Pancreas (tissue), 10 donors: ENCODE measurements around the gene CNPY2. TPM values are rescaled to one million over a fixed set of nuclear protein-coding genes. Genes with fewer than 3 reads are reported as not detected.
"Not testable (repeated sequence)": the region's sequence is repeated elsewhere in the genome, so short reads cannot be mapped to it uniquely, and the experiment has no call there.

Source experiments
- ATAC-seq, 4 donors: fragments of 200-7000 bp; cut with Tn5 transposase; one replicate each; pipeline versions ENCODE4 v1.8.0 to v1.9.1; 2020; ENCODE audit warnings: mild to moderate bottlenecking in 4 of 4, moderate library complexity in 4 of 4
- DNase-seq, 6 donors: peaks; one replicate each; pipeline ENCODE4 v3.0.0-alpha.2; 2020
- FAIRE-seq: peaks from 2 replicates; lab custom pipeline; 2012; peaks lifted over from hg19 to GRCh38; lab: Jason Lieb, UNC
- H3K27ac ChIP-seq, 4 donors: fragments of 200-600 bp; sonication (generic); 1 replicate in 3 of 4; 2 replicates in 1 of 4; pipeline versions ENCODE4 v1.5.0 to v1.8.0; 2020
- H3K27me3 ChIP-seq, 4 donors: fragments of 200-600 bp; one replicate each; pipeline ENCODE4 v1.8.0; 2021
- H3K36me3 ChIP-seq, 3 donors: fragments of 200-600 bp; sonication (generic) in 1 of 3; one replicate each; pipeline versions ENCODE4 v1.5.0 to v1.8.0; 2020 to 2021
- H3K4me1 ChIP-seq, 3 donors: fragments of 200-600 bp; one replicate each; pipeline ENCODE4 v1.8.0; 2021
- H3K4me3 ChIP-seq, 4 donors: fragments of 200-600 bp; sonication (generic) in 2 of 4; one replicate each; pipeline versions ENCODE4 v1.5.0 to v1.8.0; 2020 to 2021
- H3K9me3 ChIP-seq, 4 donors: fragments of 200-600 bp; one replicate each; pipeline ENCODE4 v1.8.0; 2021
- whole genome bisulfite sequencing, 2 donors: extraction: QIAGEN DNeasy Blood & Tissue Kit; methylation state at CpG; one replicate each; pipeline ENCODE4 v1.1.7; 2013; 5-methylcytosine and 5-hydroxymethylcytosine counted together
- intact Hi-C, 3 donors: fragments of 100-400 bp; cut with DNase I; formaldehyde crosslinking; loops; one replicate each; pipeline versions ENCODE4 v1.11.1 to v1.14.2; 2022
- polyA plus RNA-seq, 2 donors: library from polyadenylated mRNA; stranded (reverse); fragments of 200-250 nt; gene quantifications; one replicate each; pipeline ENCODE4 v1.2.3, GENCODE V29; 2013
- total RNA-seq, 6 donors: library from RNA; stranded (reverse); fragmentation: NEBNext Ultra II Directional in 4 of 6; extraction: Animal tissue kit (Norgen Biotek cat#: 25700) in 4 of 6; gene quantifications; one replicate each; pipeline versions ENCODE4 v1.2.1 to v1.2.4, GENCODE V29; 2021 to 2023
- TF ChIP-seq, protein P1 (sequence below), 4 donors: fragments of 200-600 bp; sonication (generic) in 3 of 4; IDR thresholded peaks; one replicate each; pipeline versions ENCODE4 v1.5.0 to v1.8.0; 2021; ENCODE audit warnings: antibody characterized with exemption in 4 of 4
- donor health status: healthy with polysubstance abuse.
- donor health status: DM: no; HTN: no; CAD: no; lungs with moderate emphysema.
- donor health status: DM: no; HTN: no; CAD: no.
- donor health status: control.
- donor health status: control.
- donor health status: Bipolar disorder and iron deficiency.
- donor health status: DM: yes; HTN: yes; CAD: no.
- donor health status: DM: no; HTN: no; CAD: no.
- donor health status: DM: no; HTN: no; CAD: no.
- donor health status: DM: yes; HTN: yes; CAD: no.

The CNPY2 gene
- total and polyA plus RNA-seq, 8 donors: 45.3 to 141 (median 71.8) TPM

DNA sequence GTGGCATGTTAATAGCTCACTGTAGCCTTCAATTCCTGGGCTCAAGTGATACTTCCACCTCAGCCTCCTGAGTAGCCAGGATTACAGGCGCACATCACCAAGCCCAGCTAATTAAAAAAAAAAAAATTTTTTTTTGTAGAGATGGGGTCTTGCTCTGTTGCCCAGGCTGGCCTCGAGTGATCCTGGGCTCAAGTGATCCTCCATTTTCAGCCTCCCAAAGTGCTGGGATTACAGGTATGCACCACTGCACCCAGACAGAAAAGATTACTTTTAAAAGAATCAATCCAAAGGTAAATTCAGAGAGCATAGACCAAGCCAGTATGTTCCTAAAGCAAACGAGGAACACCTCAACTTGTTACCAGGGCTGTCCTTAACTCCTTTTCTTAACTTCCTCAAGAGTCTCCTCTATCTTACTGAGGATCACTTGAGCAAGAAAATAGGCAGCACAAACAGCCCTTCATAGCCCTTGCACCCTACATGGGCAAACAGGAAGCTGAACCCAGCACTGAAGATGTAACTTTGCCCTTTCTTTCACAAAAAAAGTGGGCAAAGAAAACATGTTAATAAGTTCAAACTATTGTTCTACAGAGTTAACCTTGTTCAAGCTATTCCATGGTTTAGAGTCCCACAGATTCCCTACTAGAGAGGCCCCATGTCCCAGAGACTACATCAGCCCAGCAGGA is 26.9 kb downstream of the CNPY2 start:
- H3K27ac ChIP-seq: no peak overlapping the region

DNA sequence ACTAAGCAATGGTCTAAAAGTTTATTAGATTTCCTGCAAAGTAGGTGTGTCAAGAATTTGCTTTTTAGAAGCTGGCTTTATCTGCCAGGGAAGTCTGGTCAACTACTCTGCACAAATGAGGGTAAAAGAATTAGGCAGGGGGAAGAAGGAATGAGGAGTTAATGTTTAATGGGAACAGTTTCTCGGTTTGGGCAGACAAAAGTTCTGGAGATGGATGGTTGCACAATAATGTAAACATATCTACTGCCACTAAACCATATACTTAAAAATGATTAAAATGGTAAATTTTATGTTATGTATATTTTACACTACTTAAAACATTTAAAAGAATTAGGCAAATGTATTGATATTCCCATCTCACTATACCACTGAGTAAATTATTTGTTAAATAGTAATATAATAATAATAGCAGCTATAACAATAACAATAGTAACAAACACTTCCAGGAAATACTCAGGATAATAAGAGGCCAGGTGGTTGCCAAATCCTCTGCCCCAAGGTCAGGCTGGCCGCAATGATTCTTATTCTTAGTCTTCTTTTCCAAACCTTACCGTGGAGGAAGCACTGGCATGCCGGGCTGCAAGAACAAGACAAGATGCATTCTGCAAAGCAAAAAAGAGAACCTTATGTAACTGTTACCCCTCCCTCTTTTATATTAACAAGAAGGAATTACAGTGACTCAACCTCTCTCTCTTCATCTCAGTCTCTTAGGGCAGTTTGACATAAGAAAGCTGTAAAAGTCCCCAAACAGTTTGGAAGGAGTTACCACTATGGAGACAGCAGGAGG is 29.6 kb downstream of the CNPY2 start:
- peak overlapping the region in 2 of 4 donors; percentile 5 to 31 for H3K27ac ChIP-seq
- intact Hi-C loops: no loop called here
- TF ChIP-seq, protein P1, sequence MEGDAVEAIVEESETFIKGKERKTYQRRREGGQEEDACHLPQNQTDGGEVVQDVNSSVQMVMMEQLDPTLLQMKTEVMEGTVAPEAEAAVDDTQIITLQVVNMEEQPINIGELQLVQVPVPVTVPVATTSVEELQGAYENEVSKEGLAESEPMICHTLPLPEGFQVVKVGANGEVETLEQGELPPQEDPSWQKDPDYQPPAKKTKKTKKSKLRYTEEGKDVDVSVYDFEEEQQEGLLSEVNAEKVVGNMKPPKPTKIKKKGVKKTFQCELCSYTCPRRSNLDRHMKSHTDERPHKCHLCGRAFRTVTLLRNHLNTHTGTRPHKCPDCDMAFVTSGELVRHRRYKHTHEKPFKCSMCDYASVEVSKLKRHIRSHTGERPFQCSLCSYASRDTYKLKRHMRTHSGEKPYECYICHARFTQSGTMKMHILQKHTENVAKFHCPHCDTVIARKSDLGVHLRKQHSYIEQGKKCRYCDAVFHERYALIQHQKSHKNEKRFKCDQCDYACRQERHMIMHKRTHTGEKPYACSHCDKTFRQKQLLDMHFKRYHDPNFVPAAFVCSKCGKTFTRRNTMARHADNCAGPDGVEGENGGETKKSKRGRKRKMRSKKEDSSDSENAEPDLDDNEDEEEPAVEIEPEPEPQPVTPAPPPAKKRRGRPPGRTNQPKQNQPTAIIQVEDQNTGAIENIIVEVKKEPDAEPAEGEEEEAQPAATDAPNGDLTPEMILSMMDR (IDR thresholded peaks at IDR 0.05): no peak
- H3K9me3 ChIP-seq: no peaks in the 10 kb centered on the region
- DNase-seq (no peak), ATAC-seq (peak in 3 of 4 donors; percentile 40 to 71 (median 40)), FAIRE-seq (no peak)
- H3K4me3 ChIP-seq: no peak overlapping the region
- peaks cover 7 to 39% (median 20%) of the 10 kb centered on the region in 3 donors for H3K36me3 ChIP-seq
- H3K4me1 ChIP-seq: peaks cover 0 to 21% (median 0%) of the 10 kb centered on the region in 3 donors
- no peaks in the 10 kb centered on the region for H3K27me3 ChIP-seq
- 19 to 20% methylated on average over 4 of the region's 4 CpGs for WGBS, 2 donors

More for the DNA sequence above, 26.9 kb downstream of the CNPY2 start:
- ATAC-seq (no peak), DNase-seq (no peak), FAIRE-seq (no peak)
- H3K27me3 ChIP-seq: no peaks in the 10 kb centered on the region
- no peaks in the 10 kb centered on the region for H3K9me3 ChIP-seq
- intact Hi-C loops: no loop called here
- no peak overlapping the region for H3K4me3 ChIP-seq
- H3K4me1 ChIP-seq: peaks cover 0 to 26% (median 0%) of the 10 kb centered on the region in 3 donors
- peaks cover 1 to 13% (median 2%) of the 10 kb centered on the region in 3 donors for H3K36me3 ChIP-seq
- WGBS, 2 donors: 77 to 81% methylated on average over 3 of the region's 3 CpGs
- TF ChIP-seq, protein P1 (IDR thresholded peaks at IDR 0.05): no peak

DNA sequence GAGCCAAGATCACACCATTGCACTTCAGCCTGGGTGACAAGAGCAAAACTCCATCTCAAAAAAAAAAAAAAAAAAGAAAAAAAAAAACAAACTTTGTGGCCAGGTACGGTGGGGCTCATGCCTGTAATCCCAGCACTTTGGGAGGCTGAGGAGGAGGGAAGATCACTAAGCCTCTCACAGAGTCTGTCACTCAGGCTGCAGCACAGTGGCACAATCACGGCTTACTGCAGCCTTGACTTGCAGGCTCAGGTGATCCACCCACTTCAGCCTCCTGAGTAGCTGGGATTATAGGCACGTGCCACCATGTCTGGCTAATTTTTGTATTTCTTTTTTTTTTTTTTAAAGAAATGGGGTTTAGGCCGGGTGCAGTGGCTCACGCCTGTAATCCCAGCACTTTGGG is 31.5 kb downstream of the CNPY2 start:
- DNase-seq, FAIRE-seq, H3K9me3 ChIP-seq, intact Hi-C loops, H3K27ac ChIP-seq, H3K4me3 ChIP-seq, ATAC-seq, H3K27me3 ChIP-seq: not testable (repeated sequence)
- peaks cover 0 to 21% (median 0%) of the 10 kb centered on the region in 3 donors for H3K4me1 ChIP-seq
- peaks cover 12 to 40% (median 21%) of the 10 kb centered on the region in 3 donors for H3K36me3 ChIP-seq
- WGBS, 2 donors: 88 to 96% methylated on average over 5 of the region's 5 CpGs

DNA sequence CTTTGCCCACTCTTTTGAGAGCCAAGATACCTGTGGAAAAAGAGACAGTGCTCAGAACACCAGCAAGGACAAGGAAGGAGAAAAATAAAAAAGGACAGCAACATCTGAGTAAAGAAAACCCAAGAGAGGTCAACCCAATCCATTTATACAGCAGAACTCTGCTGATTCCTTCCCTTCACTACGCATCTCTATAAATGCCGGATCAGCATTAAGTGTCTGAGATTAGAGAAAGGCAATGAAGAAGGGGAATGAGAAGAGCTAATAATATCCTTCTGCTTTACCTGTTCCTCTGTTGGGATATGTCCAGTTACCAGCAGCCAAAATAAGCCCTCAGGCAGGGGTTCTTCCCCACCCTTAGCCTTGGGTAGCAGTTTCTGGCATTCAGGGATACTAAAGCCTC is 33.2 kb downstream of the CNPY2 start:
- H3K27ac ChIP-seq: no peak overlapping the region
- intact Hi-C loops: no loop called here
- no peak for DNase-seq
- no peaks in the 10 kb centered on the region for H3K27me3 ChIP-seq
- H3K9me3 ChIP-seq: no peaks in the 10 kb centered on the region
- 93 to 100% methylated on average over 2 of the region's 2 CpGs for WGBS, 2 donors
- no peak for ATAC-seq
- no peak for FAIRE-seq
- H3K36me3 ChIP-seq: peaks cover 15 to 57% (median 24%) of the 10 kb centered on the region in 3 donors
- no peak overlapping the region for H3K4me3 ChIP-seq
- TF ChIP-seq, protein P1 (IDR thresholded peaks at IDR 0.05): no peak
- H3K4me1 ChIP-seq: peaks cover 0 to 20% (median 0%) of the 10 kb centered on the region in 3 donors

DNA sequence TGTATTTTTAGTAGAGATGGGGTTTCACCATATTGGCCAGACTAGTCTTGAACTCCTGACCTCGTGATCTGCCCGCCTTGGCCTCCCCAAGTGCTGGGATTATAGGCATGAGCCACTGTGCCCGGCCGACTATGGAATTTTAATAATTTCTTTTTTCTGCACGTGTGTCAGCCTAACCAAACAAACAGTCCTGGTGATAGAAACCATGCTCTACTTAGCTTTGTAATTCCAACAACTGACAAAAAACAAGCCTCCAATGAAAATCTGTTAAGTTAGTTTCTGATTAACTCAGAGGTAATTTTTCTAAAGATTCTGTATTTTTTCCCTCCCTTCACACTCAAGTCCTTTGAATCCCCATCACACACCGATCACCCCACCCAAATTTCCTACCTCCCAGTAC is 33.8 kb downstream of the CNPY2 start:
- no peak for DNase-seq
- WGBS, 2 donors: 71 to 73% methylated on average over 6 of the region's 6 CpGs
- no peak overlapping the region for H3K4me3 ChIP-seq
- no peak for FAIRE-seq
- H3K27me3 ChIP-seq: no peaks in the 10 kb centered on the region
- intact Hi-C loops: no loop called here
- H3K27ac ChIP-seq: no peak overlapping the region
- H3K4me1 ChIP-seq: peaks cover 0 to 15% (median 0%) of the 10 kb centered on the region in 3 donors
- TF ChIP-seq, protein P1 (IDR thresholded peaks at IDR 0.05): no peak
- peaks cover 15 to 60% (median 24%) of the 10 kb centered on the region in 3 donors for H3K36me3 ChIP-seq
- no peak for ATAC-seq
- no peaks in the 10 kb centered on the region for H3K9me3 ChIP-seq
